Endothelial cell (in vitro differentiated cells): Measurements from ENCODE around the gene KDM2A. TPM values are rescaled to one million over a fixed set of nuclear protein-coding genes. Genes with fewer than 3 reads are reported as not detected.
A peak's percentile ranks its signal among the peaks of the same experiment; 100 is the strongest.

Source experiments
- DNase-seq: peaks from one replicate; pipeline ENCODE4 v3.0.0; 2021; ENCODE audit warnings: low spot score
- H3K27ac Mint-ChIP-seq: one replicate; pipeline ENCODE4 v1.8.0; 2021; ENCODE audit warnings: mixed read lengths, inconsistent platforms; ENCODE audit not compliant: unreplicated experiment
- H3K27me3 Mint-ChIP-seq: one replicate; pipeline ENCODE4 v1.8.0; 2021; ENCODE audit warnings: mild to moderate bottlenecking, moderate library complexity, mixed read lengths, inconsistent platforms; ENCODE audit not compliant: unreplicated experiment
- H3K36me3 Mint-ChIP-seq: one replicate; pipeline ENCODE4 v1.8.0; 2021; ENCODE audit warnings: mild to moderate bottlenecking, low read depth, mixed read lengths, inconsistent platforms; ENCODE audit not compliant: unreplicated experiment
- H3K4me1 Mint-ChIP-seq: one replicate; pipeline ENCODE4 v1.8.0; 2021; ENCODE audit warnings: mild to moderate bottlenecking, mixed read lengths, inconsistent platforms; ENCODE audit not compliant: unreplicated experiment
- H3K4me3 Mint-ChIP-seq: one replicate; pipeline ENCODE4 v1.8.0; 2021; ENCODE audit warnings: mild to moderate bottlenecking, mixed read lengths, inconsistent platforms; ENCODE audit not compliant: unreplicated experiment
- H3K9me3 Mint-ChIP-seq: one replicate; pipeline ENCODE4 v1.8.0; 2021; ENCODE audit warnings: mixed read lengths, inconsistent platforms; ENCODE audit not compliant: unreplicated experiment
- total RNA-seq: library from RNA; stranded (reverse); fragmentation: NEBNext Ultra II Directional; extraction: Animal tissue kit (Norgen Biotek cat#: 25700); gene quantifications from one replicate; pipeline ENCODE4 v1.2.1, GENCODE V29; 2021; ENCODE audit not compliant: unreplicated experiment
- TF ChIP-seq, protein P1 (sequence below): fragments of 200-600 bp; sonication (generic); IDR thresholded peaks from one replicate; pipeline ENCODE4 v1.5.0; 2021; ENCODE audit warnings: antibody characterized with exemption; ENCODE audit not compliant: unreplicated experiment

KDM2A gene
- total RNA-seq, 1 donor from 2014 or later, result 76.9 TPM

DNA sequence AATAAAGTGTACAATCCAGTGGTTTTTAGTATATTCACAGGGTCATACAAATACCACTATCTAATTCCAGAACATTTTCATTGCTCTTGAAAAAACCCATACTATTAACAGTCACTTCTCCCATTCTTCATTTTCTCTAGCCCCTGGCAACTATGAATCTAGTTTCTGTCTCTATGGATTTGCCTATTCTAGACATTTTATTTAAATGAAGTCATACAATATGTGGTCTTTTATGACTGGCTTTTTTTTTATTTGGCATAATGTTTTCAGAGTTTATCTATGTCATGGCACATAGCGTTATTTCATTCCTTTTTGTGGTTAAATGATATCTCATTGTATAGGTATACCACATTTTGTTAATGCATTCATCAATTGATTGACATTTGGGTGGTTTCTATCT is 59.4 kb downstream of the KDM2A start:
- Mint-ChIP-seq H3K4me1 (no peaks in the 10 kb centered on the region), H3K27ac (no peak overlapping the region), H3K36me3 (peaks cover 7% of the 10 kb centered on the region), H3K4me3 (no peak overlapping the region), H3K27me3 (no peaks in the 10 kb centered on the region), H3K9me3 (no peaks in the 10 kb centered on the region)
- DNase-seq, result no peak
- TF ChIP-seq, protein P1, sequence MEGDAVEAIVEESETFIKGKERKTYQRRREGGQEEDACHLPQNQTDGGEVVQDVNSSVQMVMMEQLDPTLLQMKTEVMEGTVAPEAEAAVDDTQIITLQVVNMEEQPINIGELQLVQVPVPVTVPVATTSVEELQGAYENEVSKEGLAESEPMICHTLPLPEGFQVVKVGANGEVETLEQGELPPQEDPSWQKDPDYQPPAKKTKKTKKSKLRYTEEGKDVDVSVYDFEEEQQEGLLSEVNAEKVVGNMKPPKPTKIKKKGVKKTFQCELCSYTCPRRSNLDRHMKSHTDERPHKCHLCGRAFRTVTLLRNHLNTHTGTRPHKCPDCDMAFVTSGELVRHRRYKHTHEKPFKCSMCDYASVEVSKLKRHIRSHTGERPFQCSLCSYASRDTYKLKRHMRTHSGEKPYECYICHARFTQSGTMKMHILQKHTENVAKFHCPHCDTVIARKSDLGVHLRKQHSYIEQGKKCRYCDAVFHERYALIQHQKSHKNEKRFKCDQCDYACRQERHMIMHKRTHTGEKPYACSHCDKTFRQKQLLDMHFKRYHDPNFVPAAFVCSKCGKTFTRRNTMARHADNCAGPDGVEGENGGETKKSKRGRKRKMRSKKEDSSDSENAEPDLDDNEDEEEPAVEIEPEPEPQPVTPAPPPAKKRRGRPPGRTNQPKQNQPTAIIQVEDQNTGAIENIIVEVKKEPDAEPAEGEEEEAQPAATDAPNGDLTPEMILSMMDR, result no peak

DNA sequence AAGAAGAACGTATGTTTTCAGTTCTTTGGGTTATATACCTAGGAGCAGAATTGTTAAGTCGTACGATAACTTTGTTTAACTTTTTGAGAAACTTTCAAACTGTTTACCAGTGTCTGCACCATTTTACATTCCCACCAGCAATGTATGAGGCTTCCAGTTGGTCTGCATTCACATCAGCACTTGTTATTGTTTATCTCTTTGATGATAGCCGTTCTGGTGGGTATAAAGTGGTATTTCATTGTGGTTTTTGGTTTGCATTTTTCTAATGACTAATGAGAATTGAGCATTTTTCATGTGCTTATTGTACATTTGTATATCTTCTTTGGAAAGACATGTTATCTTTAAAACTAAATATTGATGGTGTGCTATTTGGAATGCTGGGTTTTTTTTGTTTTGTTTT is 59.8 kb downstream of the KDM2A start:
- no peaks in the 10 kb centered on the region for H3K27me3 Mint-ChIP-seq
- no peak for DNase-seq
- no peak overlapping the region for H3K4me3 Mint-ChIP-seq
- H3K27ac Mint-ChIP-seq, result no peak overlapping the region
- H3K36me3 Mint-ChIP-seq, result peaks cover 9% of the 10 kb centered on the region
- TF ChIP-seq, protein P1, result no peak
- no peaks in the 10 kb centered on the region for H3K9me3 Mint-ChIP-seq
- no peaks in the 10 kb centered on the region for H3K4me1 Mint-ChIP-seq

DNA sequence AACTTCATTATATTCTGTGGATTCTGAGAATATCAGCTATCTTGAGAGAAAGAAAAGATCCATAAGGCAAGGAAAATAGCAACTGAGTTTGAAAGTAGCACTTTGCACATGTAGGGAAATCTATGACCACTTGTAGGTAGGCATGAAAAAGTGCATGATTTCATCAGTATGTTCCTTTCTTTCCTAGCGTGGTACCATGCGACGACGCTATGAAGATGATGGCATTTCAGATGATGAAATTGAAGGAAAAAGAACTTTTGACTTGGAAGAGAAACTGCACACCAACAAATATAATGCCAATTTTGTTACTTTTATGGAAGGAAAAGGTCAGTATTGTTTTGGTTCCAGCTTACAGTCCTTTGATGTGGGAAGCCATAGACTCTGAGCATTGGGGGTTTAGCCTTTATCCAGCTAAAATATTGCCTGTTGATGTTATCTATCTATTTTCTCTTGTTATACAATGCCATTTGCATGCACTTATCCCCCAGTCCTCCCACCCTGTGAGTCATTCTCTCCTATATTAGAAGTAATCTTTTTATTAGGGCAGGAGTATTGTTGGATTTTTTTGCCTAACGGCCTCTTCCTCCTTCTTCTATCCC is 60.9 kb downstream of the KDM2A start:
- Mint-ChIP-seq H3K36me3 (peaks cover 15% of the 10 kb centered on the region), H3K27me3 (no peaks in the 10 kb centered on the region)

DNA sequence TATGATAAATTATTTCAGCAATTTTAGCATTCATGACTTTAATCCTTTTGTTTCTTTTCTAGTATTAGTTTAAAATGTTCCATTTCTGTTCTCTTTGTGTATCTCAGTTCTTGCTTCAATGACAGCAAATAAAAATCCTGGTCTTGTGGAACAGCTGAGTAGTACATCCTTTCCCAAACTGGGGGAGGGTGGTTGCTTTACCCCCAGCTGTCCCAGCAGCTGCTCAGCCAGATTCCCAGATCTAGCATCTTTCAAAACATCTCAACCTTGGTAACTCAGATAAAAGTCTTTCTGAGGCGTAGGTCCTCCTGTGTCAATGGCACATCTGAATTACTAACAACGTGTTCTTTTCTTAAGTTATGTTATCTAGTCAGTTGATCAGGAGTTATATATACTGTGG is 75.0 kb downstream of the KDM2A start:
- no peak overlapping the region for H3K4me3 Mint-ChIP-seq
- H3K4me1 Mint-ChIP-seq, result no peaks in the 10 kb centered on the region
- H3K27ac Mint-ChIP-seq, result no peak overlapping the region
- no peak for DNase-seq
- H3K27me3 Mint-ChIP-seq, result no peaks in the 10 kb centered on the region
- TF ChIP-seq, protein P1, result no peak
- H3K9me3 Mint-ChIP-seq, result no peaks in the 10 kb centered on the region
- H3K36me3 Mint-ChIP-seq, result peaks cover 3% of the 10 kb centered on the region

More for the DNA sequence above, 60.9 kb downstream of the KDM2A start:
- Mint-ChIP-seq H3K4me3 (no peak overlapping the region), H3K27ac (no peak overlapping the region), H3K4me1 (no peaks in the 10 kb centered on the region), H3K9me3 (no peaks in the 10 kb centered on the region)
- TF ChIP-seq, protein P1, result no peak
- no peak for DNase-seq

DNA sequence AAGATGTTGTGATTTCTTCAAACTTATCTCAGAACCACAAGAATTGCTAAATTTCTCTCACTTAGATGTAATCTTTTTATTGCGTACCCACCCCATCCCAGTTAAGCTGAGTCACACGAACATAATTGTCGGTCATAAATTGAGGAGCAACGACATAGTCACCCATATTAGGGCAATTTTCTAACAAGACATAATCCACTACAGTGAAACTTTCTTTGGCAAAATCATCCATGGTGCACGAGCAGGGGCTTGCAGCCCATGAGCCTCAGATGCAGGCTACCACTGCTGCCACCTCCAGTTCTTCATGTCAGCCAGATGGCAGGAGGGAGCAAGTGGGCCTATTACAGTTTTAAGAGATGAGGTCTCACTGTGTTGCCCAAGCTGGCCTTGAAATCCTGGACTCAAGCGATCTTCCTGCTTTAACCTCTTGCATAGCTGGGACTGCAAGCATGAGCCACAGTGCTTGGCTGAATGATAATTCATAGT is 77.0 kb downstream of the KDM2A start:
- Mint-ChIP-seq H3K4me1 (no peaks in the 10 kb centered on the region), H3K4me3 (no peak overlapping the region), H3K36me3 (peaks cover 6% of the 10 kb centered on the region), H3K27ac (peak overlapping the region; percentile 32), H3K9me3 (no peaks in the 10 kb centered on the region), H3K27me3 (no peaks in the 10 kb centered on the region)
- TF ChIP-seq, protein P1, result no peak
- no peak for DNase-seq
